Measurements from ENCODE around the gene MAP3K21.

The MAP3K21 gene

DNA sequence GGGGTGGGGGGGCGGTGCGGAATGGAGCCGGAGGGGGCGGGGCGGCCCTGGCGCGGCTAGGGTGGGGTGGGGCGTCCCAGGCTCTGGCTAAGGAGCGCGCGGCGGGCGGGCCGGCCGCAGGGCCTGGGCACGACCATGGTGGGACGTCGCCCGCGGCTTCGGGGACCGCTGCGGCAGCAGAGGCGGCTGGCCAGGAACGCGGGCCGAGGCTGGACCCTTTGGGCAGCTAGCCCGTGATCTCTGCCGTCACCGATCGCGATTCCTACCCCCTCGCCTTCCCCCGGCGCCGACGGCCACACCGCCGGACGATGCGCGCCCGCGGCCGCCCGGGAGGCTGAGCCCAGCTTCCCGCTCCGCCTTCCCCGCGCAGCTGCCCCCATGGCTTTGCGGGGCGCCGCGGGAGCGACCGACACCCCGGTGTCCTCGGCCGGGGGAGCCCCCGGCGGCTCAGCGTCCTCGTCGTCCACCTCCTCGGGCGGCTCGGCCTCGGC, at the start of gene MAP3K21:
Gene MAP3K21 (plus strand): TSS at position 74 of the 491 bp plus-strand sequence. CDS start 305 bp downstream, at position 379.
- no peak for DNase-seq

DNA sequence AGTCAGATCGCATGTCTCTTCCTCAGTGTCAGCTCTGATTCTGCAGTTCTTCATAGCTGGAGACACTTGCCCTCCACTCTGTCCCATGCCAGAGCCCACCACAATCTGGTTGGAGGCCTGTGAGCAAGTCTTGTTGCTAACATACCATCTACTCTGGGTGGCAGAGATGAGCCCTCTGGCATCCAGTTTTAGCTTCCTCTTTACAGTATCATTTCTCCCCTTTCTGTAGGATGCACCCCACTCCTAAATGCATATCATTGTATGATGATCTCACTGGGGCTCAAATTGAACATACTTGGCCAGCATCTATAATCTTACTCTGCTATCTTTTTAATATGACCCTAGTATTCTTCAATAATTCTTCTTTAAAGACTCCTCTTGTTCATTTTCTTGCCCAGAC, 48.9 kb upstream of the MAP3K21 start:
- DNase-seq: no peak

DNA sequence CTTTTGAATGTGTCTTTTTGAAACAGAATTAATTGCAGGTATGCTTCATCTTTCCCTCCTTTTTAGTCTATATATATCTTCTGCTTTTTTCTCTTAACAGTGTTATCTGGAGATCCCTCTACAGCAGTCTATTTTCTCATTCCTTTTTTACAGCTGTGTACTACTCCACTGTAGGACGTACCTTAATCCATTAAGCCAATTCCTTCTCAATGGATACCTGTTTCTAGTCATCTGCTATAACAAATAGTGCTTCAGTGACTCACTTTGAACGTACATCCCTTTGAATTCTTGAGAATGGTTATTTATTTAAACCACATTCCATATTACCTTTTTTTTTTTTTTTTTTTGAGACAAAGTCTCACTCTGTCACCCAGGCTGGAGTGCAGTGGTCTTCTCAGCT, 47.6 kb upstream of the MAP3K21 start:
- DNase-seq: no peak

DNA sequence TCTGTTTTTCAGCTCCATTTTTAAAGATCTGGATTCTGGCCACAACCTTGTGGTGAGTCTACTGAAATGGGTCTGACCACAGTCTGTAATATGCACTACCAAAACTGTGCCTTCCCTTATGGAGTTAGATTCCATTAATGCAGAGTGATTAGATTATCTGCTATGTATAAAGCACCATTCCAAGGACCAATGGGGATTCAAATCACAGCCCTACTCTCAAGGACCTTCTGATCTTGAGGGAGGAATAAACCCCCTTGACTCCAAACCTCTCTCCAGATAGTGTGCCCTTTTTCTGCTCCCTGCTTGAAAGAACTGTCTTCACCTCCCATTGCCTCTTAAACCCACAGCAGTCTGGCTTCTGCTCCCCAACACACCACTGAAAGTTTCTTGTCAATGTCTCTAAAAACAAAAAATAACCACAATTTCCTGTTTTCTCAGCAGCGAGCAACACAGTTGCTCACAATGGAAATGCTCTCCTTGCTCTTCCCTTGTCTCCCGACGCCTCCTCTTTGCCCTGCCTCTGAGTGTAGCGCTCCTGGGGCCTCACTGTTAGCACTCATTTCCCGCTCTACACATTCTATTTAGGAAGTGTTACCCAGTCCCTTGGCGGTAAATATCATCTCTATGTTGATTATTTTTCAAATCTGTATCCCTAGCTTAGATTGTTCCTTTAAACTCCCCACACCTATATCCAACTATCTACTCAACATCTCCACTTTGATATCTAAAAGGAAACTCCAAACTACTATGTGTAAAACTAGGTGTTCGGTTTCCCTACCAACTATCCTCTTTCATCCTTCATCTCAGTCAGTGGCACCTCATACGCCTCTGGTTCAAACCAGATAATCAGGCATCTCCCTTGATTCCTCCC, 45.6 kb upstream of the MAP3K21 start:
- no peak for DNase-seq

DNA sequence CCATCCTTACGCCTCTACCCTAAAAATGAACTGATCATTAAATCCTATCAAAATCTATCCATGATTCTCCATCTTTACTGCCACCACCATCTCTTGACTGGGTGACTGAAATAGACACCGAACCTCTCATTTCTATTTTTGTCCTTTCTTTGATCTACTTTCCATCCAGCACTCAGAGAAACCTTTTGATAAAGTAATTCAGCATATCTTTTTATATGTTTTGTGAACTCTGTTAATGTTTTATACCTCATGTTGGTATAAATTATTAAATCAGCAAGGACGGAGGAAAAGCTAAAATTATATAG, 45.0 kb upstream of the MAP3K21 start:
- DNase-seq: no peak

DNA sequence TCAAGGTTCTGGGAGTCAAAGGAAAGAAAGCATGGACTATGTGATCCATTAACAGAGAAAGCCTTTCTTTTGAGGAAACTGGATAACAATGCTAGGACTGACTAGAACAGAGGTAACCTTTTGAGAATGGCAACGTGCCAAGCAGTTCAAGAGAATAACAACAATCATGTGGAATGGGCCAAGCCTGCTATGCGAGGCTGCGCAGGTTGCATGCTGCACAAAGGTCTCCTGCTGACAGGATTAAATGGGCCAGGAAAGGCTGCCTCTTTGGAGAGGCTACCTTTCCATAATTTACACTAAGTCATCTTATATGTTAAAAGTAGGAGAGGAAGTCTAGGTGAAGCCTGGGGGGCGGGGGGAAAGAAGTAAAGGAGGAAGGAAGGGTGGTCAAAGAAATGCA, 37.8 kb upstream of the MAP3K21 start:
- DNase-seq: peak; percentile 6

DNA sequence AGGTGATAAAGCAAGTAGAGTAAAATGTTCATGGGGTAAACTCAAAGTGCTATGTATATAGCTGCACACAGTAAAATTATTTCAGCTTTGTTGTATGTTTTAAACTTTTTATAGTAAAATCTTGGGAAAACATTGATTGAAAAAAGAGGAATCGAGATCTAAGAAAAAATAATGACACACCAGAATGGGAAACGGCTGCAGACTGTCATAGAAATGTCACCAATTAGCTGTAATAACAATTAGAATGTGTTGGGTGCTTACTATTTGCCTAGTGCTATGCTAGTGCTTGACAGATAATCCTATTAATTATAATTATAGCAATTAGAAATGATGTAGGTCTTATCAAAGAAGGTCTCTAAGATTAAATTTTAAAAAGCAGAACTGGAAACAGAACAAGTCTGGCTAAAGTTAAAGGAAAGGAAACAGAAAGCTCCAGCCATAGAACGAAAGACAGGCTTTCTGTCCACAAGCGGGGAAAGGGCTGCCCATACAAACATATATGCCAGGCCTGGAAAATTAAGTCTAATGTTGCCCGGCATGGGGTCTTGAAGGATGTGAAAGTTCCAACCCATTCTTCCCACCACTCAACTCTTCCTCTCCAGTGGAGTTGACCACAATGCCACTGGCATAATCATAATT, 37.0 kb upstream of the MAP3K21 start:
- DNase-seq: no peak

DNA sequence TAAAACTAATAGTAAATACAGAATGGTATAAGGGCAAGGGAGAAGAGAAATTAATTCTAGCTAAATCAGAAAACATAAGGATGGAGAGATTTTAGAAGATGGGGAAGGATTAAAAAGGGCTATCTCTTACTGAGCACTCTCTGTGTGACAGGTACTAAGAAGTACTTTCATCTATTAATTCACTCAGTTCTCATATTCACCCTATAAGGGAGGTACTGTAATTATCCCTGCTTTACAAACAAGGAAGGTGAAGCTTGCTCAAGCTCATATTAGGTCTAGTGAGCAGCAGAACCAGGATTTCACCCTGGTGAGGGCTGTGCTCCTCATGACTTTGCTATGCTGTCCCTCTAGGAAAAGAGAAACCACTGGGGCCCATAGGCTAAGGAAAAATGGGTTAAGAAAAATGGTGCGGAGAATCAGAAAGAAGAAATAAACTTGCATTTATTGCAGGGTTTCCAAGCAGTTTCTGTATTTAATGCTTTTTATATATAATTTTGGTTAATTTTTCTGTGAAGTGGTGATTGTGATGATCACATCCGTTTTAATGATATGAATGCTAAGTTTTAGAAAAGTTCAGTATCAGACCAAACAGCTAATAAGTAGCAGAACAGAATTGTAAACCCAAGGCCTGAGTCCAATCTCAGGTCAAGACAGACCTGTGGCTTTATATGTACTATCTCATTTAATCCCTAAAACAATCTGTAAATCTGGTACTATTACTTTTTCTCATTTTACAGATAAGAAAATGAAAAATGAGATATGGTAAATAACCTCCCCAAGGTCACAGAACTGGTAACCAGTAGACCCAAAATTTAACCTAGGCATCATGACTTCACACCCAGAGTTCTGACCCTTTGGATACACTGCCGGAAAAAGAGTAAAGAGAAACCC, 33.7 kb upstream of the MAP3K21 start:
- DNase-seq: no peak

DNA sequence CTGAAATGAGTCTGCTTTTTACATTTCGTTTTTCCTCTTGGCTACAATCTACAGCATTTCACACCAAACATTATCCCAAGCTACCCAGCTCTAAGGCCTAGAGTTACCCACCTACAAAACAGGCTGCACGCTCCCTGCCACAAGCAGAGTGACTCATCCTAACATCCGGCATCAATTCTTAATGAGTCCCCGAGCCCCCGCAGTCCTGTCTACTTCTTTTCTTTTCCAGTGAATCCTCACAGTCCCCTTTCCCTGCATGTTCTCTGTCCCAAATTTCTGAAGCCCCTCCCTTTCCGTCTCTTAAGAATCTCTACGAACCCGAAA, 32.6 kb upstream of the MAP3K21 start:
- DNase-seq: peak; percentile 57

DNA sequence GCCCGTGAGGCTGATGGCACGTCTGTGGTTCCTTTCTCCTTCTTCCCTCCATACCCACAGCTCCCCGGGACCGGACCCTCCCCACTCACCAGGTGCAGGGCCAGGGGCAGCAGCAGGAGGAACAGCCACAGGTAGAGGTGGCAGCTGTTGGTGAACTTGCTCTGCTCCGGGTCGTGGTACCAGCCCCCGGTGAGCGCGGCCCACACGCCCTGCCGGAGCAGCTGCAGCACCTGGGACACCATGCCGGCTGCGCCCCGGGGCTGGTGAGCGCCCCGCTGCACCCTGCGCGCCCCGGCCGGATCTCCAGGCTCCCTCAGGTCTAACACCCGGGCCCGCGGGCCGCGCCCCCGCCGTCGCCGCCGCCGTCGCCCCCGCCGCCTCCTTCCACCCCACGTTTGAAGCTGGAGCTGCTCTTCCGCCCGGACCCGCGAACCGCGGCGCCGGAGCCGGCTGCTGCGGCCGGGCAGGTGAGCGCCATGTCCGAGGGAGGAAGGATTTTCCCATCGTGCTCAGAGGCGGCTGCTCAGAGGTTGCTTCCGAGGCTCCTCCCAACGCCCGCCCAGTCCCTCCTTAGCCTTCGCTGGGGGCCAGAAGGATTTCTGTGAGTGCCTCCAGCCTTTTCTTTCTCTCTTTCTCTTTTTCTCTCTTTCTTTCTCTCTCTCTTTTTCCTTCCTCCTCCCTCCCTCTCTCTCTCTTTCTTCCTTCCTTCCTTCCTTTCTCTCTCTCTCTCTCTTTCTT, 32.1 kb upstream of the MAP3K21 start, which contains the start of gene PCNX2:
Gene PCNX2 (minus strand): TSS at position 489 of the 738 bp plus-strand sequence. CDS start 247 bp downstream, at position 242.
- DNase-seq: peak; percentile 57

DNA sequence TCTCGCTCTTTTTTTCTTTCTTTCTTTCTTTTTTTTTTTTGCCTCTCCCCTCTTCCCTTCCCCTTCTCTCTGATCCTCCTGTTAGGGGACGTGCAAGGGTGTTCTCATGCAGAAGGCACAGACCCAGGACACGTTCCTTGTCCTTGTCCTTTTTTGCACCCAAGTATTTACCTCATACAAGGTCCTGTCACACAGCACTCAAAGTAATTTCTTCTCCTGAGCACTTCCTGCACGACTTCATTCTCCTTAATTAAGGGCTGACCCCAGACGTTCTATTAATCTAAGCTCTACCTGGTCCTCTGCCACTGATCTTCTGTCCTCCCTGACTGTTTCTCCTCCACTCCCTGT, 31.6 kb upstream of the MAP3K21 start:
- no peak for DNase-seq

DNA sequence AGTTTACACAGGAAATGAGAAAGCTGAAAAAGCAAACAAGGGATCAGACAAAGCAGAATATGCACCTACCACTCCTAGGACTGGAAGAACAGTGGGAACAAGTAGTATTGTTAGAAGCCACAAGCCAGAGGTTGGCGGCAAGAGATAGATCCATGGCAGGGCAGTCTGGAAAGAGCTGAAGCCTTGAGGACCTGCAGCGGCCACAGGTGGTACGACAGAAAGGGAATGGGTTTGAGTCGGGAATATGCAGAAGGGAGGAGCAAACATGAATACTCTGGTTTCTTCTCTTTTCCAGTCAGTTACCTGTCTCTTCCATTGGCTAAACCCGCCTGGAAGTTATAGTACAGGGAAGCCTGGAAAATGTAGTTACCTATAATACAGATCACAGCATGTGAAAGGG, 28.1 kb upstream of the MAP3K21 start:
- DNase-seq: no peak

DNA sequence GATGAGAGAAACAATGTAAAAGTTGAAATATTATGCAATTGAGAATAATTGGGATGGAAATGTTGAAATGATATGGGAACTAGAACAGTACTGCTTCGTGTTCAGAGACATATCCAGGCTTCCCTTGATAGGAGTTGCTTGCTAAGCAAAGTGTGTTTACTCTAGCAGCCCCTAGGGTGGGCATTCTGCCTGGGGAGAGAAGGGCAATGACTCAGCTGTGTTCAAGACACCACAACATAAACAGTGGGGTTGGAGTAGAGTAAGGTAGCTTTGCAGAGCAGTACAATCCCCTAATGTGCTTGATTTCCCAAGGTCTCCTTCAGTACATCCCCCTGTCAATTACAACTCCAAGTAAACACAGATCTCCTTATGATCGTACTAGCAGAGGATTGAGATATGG, 27.2 kb upstream of the MAP3K21 start:
- DNase-seq: no peak

DNA sequence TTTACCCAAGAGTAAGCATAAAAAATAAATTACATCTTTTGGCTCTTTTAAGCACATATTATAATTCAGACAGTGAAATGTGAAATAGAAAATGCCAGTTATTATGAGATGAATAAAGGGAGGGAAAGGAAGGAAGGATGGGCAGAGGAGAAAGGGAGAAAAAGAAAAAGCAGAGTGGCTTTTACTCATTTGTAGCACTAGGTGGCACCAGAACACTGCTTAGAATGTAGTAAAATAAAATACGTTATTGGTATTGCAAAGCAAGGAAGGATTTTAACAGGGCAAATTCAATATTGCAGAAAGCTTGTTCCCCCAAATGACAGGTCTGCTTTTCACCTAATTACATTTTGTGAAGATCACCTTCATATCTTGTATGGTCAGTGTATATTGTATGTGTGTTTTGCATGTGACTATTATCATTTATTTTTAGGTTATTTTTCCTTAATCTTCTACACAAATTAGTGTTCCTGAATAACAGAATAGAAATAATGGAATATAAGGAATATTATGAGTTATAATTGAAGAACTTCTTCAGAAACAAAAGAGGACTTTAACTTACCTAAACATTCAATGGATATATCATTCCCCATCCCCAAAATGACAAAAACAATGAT, 22.9 kb upstream of the MAP3K21 start:
- DNase-seq: peak; percentile 14

DNA sequence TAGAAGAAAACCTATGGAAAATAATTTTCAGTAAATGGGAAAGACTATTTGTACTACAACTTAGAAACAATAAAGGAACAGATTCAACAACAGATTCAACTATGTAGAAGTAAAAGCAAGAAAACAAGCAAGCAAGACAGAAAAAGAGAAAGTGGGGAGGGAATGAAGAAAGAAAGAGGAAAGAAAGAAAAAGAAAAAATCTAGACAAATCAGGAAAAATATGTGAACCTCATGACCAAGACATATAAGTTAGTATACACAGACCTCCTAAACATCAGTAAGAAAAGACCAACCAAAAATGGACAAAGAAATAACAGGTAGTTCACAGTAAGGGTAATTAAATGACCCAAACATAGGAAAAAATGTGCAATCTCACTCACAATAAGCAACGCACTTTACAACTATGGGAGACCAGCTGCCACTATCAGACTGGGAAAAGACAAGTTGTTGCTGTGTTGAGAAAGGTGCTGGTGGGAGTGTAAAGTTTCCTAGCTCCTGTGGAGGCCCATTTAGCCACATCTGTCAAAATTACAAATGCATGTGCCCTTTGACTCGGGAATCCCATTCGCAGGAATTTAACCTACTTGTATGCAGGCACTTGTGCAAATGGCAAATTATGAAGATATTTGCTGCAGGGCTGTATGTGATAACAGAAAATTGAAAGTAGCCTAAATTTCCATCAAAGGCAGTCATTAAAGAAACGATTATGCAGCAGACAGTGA, 13.9 kb upstream of the MAP3K21 start:
- DNase-seq: no peak

DNA sequence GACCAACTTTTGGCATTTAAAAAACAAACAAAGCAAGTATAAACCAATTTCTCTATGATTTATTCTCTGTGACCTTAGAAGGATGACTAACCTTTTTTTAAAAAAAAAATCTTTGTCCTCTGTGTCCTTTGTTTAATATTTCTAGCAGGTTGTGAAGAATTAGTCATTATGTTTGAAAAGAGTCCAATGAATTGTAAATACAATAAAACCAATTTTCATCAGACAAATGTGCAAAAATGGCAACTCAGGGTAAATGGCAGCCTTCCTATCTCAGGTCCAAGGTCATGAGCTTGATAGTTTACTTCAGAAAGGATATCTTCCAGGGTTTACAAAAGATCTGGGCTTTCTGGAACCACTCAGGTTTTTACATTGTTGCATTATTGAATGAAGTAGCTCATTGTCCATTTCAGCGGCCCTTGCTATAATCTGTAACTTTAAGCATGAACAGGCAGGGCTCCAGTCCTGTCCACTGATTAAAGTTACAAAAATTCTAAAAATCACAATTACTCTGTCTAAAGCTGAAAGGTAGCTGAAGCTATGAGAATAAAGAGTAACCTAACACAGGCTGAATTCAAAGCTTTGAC, 11.7 kb upstream of the MAP3K21 start:
- no peak for DNase-seq

DNA sequence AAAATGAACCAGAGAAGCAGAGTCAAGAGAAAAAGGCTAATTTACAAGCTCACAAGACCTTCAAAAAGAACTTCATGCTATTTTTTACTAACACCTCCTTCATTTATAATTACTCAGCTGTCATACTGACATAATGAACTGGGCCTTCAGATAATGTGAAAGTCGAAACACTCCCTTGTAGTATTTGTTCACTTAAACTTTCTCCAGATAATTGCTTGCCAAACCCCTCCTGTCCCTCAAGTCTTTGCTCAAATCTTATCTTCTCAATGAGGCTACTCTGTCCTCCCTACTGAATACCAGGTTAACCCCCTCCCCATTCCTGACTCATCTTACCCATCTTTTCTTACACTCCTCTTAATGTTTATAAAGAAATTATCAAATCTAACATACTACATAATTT, 11.1 kb upstream of the MAP3K21 start:
- no peak for DNase-seq

DNA sequence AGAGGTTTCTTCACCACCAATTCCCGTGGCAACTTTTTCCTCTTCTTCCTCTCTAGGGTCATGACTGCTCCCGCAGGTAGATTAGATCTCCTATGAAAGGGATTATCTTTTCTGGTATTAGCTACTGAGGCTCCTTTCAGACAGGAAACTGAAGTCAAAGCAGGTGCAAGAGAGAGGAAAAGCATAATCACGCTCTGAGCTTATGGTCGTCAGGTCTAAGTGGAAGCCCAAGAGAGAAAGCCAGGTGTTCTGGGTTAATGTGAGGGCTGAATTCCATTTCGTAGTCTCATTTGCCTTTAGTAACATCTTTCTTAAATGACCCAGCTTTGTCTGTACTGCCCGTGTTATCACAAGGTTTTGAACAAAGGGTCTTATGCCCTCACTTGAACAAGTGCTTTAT, 8.3 kb upstream of the MAP3K21 start:
- no peak for DNase-seq

DNA sequence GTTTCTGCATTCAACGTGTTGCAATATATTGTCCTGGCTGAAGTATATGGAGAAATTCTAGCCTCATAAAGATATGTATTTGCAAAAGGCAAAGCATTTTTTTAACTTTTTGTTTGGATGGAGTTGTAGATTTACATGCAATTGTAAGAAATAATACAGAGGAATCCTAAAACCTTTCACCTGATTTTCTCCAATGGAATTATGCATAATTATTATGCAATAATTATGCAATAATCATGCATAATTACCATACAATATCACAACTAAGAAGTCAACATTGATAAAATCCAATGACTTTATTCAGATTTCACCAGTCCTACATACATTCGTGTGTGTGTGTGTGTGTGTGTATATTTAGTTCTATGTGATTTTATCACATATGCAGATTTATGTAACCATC, 7.5 kb upstream of the MAP3K21 start:
- DNase-seq: no peak

DNA sequence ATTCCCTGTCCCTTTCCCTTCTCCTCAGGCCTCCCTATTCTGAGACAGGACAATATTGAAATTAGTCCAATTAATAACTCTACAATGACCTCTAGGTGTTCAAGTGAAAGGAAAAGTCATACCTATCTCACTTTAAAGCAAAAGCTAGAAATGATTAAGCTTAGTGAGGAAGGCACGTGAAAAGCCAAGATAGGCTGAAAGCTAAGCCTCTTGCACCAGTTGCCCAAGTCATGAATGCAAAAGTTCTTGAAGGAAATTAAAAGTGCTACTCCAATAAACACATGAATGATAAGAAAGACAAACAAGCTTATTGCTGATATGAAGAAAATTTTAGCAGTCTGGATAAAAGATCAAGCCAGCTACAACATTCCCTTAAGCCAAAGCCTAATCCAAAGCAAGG, 3.8 kb upstream of the MAP3K21 start:
- DNase-seq: no peak

DNA sequence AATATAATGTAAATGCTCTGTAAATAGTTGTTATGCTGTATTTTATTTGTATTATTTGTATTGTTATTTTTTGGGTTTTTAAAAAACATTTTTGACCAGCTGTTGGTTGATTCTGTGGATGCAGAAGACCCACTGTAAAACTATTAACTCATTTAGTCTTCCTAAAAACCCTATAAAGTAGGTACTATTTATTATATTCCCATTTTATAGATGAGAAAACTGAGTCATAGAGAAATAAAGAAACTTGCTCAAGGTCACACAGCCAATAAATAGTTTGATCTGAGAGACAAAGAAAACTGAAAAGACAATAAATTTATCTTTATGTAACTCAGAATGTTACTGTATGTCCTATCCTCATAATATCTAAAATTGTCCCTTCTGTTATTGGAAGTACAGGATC, 1.2 kb upstream of the MAP3K21 start:
- no peak for DNase-seq
